ENCODE measurements around the gene CEP164. TPM values are rescaled to one million over a fixed set of nuclear protein-coding genes. Genes with fewer than 3 reads are reported as not detected.
"Not testable (repeated sequence)": the region's sequence is repeated elsewhere in the genome, so short reads cannot be mapped to it uniquely, and the experiment has no call there.

The CEP164 gene
- total RNA-seq, 1 donor from 2014 or later, result 28.8 TPM

- no peak for DNase-seq (ENCODE audit: low read depth, low spot score)
Observed at GRCh38 chr11:117392979-117393378, 65.3 kb downstream of the CEP164 start.

DNA sequence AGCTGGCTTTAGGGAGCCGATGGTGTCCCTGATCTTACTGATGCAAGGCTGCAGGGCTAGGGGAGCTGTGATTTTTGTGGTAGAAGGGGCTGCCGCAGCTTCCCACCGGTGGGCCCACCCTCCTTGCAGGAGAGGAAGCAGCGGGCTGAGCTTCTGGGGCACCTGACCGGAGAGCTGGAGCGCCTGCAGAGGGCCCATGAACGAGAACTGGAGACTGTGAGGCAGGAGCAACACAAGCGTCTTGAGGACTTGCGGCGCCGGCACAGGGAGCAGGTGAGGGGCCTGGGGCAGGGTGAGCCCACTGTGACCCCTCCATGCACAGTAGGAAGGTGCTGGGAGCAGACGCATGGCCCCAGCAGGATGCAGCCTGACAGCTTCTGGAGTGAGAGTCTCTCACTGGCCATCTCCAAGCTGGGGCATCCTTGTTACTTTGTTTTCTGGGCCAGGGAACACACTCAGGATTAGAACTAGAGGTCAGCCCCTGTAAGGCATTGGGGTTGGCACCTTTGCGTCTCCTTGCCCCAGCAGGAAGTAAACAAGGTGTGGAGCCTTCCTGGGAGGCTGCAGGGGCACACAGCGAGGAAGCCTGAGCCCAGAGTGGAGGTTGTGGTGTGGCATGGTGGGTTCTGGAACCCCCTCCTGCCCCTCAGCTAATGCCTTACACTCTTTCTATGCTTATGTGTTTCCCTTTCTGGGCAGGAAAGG is 66.7 kb downstream of the CEP164 start:
- DNase-seq (ENCODE audit: low read depth, low spot score), result no peak

DNA sequence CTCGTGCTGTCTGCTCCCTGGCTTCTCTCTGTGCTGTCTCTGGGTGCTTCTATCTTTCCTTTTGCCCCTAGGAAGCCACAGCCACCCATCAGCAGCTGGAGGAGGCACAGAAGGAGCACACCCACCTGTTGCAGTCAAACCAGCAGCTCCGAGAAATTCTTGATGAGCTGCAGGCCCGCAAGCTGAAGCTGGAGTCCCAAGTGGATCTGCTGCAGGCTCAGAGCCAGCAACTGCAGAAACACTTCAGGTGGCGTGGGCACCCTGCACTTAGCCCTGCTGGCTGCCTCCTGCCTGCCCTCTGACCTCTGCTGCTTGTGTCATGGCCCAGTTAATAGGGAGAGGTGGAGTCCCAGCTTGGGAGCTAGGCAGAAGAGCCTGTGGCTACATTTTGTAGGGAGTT is 67.8 kb downstream of the CEP164 start:
- DNase-seq (ENCODE audit: low read depth, low spot score), result no peak

- DNase-seq (ENCODE audit: low read depth, low spot score), result no peak
Observed at GRCh38 chr11:117396970-117397369, 69.3 kb downstream of the CEP164 start.

DNA sequence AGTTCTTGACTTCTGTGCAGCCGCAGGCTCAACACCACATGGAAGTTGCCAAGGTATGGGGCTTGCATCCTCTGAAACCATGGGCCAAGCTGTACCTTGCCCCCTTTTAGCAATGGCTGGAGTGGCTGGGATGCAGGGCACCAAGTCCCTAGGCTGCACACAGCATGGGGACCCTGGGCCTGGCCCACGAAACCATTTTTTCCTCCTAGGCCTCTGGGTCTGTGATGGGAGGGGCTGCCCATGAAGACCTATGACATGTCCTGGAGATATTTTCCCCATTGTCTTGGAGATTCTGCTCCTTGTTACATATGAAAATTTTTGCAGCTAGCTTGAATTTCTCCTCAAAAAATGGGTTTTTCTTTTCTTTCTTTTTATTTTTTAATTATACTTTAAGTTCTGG is 71.0 kb downstream of the CEP164 start:
- not testable (repeated sequence) for DNase-seq (ENCODE audit: low read depth, low spot score)

GRCh38 chr11:117399100-117399840 is 71.6 kb downstream of the CEP164 start:
- DNase-seq (ENCODE audit: low read depth, low spot score), result not testable (repeated sequence)

DNA sequence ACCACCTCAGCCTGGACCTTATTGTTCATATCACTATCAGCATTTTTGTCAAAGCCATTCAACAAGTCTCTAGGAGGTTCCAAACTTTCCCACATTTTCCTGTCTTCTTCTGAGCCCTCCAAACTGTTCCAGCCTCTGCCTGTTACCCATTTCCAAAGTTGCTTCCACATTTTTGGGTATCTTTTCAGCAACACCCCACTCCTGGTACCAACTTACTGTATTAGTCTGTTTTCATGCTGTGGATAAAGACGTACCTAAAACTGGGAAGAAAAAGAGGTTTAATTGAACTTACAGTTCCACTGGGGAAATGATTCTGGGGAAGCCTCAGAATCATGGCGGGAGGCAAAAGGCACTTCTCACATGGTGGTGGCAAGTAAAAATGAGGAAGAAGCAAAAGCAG is 78.2 kb downstream of the CEP164 start:
- DNase-seq (ENCODE audit: low read depth, low spot score), result not testable (repeated sequence)

- no peak for DNase-seq (ENCODE audit: low read depth, low spot score)
Observed at GRCh38 chr11:117407016-117407415, 79.4 kb downstream of the CEP164 start.

- no peak for DNase-seq (ENCODE audit: low read depth, low spot score)
Observed at GRCh38 chr11:117408356-117408755, 80.7 kb downstream of the CEP164 start.

DNA sequence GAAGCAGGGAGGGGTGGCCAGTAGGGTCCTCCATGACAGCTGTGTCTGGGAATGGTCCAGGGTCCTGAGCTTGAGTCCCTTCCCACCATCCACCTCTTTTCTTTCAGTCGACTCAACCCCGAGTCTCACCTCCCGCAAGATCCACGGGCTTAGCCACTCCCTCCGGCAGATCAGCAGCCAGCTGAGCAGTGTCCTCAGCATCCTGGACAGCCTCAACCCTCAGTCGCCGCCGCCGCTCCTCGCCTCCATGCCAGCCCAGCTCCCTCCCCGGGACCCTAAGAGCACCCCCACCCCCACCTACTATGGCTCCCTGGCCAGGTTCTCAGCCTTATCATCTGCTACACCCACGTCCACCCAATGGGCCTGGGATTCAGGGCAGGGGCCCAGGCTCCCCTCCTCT is 81.9 kb downstream of the CEP164 start:
- DNase-seq (ENCODE audit: low read depth, low spot score), result no peak

DNA sequence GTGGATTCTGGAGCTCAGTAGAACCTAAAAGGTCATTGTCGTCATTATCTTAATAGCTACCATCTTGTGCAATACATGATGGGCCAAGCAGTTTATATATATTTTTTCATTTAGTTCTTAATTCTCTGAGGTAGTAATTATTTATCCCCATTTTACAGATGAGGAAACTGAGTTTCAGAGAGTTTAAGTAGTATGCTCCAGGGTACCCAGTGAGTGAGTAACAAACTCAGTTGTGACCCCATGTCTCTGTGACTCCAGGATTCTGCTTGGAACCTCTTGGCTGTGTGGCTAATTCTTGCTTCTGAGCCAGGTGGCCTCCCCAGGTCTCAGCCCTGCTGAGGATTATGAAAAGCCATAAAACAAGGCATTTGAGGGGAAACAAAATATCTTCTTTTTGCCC is 82.6 kb downstream of the CEP164 start:
- no peak for DNase-seq (ENCODE audit: low read depth, low spot score)

- no peak for DNase-seq (ENCODE audit: low read depth, low spot score)
Observed at GRCh38 chr11:117410861-117411710, 83.4 kb downstream of the CEP164 start.

DNA sequence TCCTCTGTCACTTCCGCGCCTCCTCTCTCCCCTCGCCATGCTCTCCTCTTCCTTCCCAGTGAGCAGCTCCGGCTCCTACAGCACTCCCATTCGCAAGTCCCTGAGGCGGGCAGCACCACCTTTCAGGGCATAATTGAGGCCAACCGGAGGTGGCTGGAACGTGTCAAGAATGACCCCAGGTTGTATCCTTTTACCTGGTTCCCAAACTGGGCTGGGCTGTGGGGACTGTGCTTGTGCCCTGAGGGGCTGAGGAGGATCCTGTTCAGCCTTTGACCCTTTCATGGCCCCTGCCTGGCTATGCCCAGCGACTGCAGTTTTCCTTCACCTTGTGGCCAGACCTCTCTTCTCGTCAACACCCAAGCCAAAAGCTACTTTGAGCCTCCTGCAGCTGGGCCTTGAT is 84.1 kb downstream of the CEP164 start:
- no peak for DNase-seq (ENCODE audit: low read depth, low spot score)

- no peak for DNase-seq (ENCODE audit: low read depth, low spot score)
Observed at GRCh38 chr11:117412176-117412575, 84.5 kb downstream of the CEP164 start.

GRCh38 chr11:117412653-117413275 is 85.1 kb downstream of the CEP164 start:
- DNase-seq (ENCODE audit: low read depth, low spot score), result no peak

DNA sequence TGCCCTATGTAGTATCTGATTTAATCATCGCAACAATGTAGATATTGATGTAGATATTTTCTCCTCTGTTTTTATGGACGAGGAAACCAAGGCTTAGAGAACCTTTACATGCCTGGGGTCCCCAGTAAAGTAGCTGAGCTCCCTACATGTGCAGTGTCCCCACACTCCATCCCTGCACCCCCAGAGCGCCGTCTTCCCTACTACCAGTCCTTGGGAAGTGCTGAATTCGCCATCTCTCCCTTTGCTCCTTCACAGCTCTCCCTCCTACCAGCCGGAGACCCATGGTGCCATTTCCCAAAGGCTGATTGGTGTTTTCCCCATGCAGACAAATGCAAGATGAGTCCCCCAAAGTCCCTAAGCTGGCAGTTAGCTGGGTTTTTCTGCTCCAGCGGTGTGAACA is 86.0 kb downstream of the CEP164 start:
- DNase-seq (ENCODE audit: low read depth, low spot score), result no peak

GRCh38 chr11:117414724-117415123 is 87.1 kb downstream of the CEP164 start:
- DNase-seq (ENCODE audit: low read depth, low spot score), result no peak

GRCh38 chr11:117415358-117415896 is 87.8 kb downstream of the CEP164 start:
- no peak for DNase-seq (ENCODE audit: low read depth, low spot score)

DNA sequence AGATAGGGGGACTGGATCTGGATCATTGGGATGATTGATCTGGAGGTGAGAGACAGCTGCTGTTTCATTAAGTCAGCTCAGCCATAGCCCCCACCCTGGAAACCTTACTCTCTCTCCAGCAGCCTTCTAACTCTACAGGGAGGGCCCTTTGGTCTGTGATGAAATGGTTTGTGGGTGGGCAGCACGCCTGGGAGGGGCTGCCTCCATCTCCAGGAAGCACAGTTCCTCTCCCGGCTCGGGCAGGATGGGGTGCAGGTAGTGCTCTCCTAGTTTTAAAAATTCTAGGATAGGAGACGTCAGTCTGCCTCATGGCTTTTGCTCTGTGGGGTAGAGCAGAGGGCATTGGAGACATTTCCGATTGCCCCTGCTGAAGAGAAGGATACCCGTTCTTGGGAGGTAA is 89.7 kb downstream of the CEP164 start:
- no peak for DNase-seq (ENCODE audit: low read depth, low spot score)

DNA sequence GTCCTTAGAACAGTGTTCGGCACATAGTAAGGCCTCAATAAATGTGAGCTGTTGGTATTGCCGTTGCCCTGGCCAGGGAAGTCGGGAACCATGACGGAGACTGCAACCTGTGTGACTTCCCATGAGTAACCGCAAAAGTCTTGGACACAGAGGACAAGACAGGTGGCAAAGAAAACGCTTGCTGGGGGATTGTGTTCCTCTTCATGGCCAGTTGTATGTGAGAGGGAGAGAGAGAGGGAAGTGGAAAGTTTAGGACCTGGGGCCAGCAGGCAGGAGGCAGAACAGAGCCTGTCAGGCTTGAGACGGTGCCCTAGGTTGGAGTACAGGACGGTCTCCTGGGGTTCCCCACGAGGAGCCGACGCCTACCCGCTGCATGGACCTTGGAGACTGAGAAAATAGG is 90.2 kb downstream of the CEP164 start:
- no peak for DNase-seq (ENCODE audit: low read depth, low spot score)

DNA sequence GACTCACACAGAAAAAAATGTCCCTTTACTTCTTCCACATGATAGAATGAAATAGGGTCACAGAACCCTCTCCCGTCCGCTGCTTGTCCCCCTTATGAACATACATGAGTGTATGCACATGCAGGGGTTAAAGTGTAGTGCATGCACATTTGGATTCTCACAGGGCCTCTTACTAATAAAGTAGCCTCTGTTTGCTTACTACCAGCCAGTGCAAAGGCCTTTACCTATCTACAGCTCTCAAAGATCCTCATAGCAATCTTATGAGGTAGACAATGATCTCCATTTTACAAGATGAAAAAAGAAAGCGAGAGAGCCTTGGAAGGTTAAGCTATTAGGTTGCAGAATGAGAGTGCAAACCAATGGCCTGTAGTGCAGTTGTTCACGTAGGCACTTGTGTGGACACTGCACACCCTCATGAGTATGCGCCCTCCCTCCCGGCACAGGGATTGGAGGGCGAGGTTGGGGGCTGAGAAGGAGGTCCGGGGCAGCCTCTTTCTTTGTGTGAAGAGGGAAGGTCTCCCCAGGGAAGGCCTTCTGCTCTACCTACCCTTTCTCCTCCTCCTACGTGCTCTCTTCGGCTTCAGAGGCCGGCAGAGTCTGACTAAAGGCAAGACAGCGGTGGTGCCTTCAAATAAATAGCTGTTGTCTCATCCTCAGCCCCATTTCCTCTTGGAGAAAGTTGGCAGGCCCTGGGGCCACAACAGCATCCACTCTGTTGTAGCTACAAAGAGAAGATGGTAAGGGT is 91.3 kb downstream of the CEP164 start:
- DNase-seq (ENCODE audit: low read depth, low spot score), result no peak
